Measurements from ENCODE around the gene EPS8L2.

GRCh38 chr11:701741-702461 lies 4.1 kb upstream of the EPS8L2 start:
- TF ChIP-seq CTCF (IDR thresholded peaks at IDR 0.05; ENCODE audit: insufficient read depth, low read depth, low read length) (no peak), EZH2 (IDR thresholded peaks at IDR 0.05; ENCODE audit: insufficient read depth, low read length) (no peak)

Measured in astrocyte (in vitro differentiated cells and primary cell).